NCI-H748 (cell line): ENCODE measurements around the gene BEST2.

ENCODE experiments used
- DNase-seq: peaks from one replicate; lab custom pipeline; 2025; ENCODE audit not compliant: unreplicated experiment; lab: John Stamatoyannopoulos, UW

Gene BEST2

DNA sequence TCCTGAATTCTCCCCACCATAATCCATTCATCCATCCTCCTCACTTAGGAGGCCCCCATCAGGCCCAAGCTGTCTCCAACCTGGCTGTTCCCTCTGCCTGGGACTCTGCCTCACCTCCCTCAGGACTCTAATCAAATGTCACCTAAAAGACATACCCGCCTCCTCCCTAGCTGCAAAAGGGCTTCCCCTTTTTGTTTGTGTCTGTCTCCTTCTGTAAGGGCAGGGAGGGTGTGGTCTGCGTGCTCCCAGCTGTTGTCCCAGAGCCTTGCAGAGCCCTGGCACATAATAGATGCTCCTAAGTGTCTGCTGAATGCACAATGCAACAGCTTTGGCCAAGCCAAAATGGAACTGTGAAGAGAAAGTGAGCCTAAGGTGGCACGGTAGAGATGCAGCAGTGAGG lies 21.5 kb upstream of the BEST2 start:
- no peak for DNase-seq

DNA sequence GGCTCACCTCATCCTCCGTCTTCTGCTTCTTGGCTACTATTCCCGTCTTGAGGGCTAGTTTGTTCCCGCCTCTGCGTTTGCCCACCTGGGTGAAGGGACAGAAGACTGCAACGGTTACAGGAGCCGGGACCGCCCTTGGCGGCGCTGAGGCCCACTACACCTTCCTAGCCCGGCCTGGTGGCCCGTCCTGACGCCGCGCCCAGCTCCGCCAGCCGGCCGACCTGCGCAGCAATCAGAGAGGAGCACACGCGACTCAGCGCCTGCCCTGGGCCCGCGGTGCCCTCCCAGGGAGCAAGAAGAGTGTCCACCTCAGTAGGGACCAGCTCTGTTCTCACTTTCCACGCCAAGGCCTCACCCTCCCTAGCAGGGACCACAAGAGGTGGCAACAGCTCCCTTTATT lies 20.3 kb upstream of the BEST2 start:
- DNase-seq: no peak

DNA sequence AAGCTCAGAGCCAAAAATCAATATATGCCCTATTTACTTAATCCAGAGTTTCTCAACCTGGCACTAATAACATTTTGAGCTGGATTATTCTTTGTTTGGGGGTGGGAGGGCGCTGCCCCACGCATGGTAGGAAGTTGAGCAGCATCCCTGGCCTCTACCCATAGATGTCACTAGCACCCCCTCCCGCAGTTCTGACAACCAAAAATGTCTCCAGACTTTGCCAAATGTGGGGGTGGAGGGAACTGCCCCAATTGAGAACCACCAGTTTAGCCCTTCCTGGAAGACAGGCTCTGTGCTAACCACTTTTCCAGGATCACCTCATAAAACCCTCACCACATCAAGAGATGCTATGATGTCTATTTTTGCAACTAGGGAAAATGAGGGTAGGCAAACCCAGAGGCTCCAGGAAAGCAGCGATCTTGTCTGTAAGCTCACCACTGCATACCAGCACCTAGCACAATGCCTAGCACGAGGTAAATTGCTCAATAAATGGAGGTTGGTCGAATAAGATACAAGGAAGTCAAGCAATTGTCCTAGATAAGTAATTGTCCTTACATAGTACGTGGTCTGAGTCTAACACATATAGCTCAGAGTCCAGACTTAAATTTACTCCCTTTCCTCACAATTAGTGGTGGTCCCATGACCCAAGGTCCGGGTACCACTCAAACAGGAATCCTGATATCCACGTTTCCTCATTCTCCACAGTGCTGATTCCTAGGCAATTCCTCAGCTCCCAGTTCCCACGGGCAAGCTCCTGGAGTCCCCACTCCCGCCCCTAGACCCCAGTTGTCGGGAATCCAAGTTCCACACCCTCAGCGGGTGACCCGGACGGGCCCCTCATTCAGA lies 18.0 kb upstream of the BEST2 start:
- DNase-seq: no peak

DNA sequence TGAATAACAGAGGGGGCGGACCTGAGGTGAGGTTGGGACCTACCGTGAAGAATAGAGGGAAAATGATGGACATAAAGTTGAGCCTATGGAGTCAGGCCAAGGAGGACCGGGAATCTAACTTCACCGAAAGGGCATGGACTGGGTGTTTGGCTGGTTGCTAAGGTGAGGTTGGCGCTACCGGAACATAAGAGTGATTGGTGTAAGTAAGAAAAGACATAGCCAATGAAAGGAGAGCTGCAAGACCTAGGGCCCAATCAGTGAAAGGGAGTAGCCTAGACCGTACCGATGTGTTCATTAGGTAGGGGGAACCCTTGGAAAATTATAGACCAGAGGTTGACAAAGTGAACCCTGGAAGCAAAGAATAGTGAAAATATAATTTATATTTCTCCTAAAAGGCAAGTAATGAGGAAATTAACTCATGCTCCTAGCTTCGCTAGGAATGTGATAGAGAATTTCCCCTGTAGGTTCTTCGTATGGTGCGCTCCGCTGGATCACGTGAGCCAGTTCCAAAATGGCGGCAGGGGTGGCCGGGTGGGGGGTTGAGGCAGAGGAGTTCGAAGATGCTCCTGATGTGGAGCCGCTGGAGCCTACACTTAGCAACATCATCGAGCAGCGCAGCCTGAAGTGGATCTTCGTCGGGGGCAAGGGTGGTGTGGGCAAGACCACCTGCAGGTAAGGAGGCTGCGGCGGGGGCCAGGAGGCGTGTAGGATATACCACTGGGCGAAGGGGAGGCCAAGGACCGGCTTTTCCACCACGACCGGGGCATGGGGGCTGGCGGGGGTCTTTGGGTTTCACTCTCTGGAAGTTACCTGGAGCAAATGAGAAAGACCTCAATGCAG lies 14.4 kb upstream of the BEST2 start, which contains the start of gene GET3:
GET3 (plus strand) TSS at position 503 of the 840 bp plus-strand sequence; CDS start at position 512, 9 bp downstream.
- peak; percentile 99 for DNase-seq

DNA sequence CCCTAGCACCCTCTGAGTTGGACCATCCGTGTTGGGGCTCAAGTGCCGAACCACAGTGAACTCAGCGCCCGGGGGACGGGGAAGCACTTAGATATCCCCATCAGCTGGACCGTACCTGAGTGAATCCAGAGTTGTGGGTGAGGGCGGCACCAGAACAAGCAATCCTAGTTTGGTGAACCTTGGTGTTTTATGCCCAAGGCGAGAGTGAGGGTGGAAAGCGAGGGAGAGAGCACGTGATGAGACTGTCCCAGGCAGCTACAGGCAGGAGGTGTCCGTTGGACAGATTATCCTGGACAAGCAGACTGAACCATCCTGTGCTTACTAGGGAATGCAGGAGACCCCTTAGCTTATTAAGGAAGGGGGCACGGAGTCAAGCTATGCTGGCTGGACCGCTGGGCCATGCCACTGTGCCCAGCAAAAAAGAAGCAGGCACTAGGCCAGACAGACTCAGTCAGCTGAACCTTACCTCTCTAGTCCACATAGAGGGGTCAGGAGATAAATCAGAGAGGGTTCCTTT lies 13.7 kb upstream of the BEST2 start:
- no peak for DNase-seq

DNA sequence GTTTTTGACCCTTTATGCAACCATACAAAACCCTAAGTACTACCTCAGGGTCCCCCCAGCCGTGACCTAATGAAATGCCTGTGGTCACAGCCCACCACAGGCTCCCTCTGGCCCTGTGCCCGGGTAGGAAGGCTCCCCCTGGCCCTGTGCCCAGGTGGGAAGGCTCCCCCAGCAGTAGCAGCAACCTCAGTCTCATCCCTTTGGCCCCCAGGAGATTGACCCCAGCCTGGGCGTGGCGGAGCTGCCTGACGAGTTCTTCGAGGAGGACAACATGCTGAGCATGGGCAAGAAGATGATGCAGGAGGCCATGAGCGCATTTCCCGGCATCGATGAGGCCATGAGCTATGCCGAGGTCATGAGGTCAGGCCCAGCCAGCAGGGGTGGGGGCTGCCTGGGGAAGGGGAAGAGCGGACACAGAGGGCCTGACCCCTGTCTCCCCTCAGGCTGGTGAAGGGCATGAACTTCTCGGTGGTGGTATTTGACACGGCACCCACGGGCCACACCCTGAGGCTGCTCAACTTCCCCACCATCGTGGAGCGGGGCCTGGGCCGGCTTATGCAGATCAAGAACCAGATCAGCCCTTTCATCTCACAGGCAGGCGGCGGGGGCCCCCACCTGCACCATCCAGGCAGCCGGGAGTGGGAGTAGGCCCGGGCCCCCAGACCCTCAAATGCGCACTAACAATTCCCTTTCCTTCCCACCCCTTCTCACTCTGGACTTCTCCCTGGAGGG lies 6.3 kb upstream of the BEST2 start:
- DNase-seq: no peak

DNA sequence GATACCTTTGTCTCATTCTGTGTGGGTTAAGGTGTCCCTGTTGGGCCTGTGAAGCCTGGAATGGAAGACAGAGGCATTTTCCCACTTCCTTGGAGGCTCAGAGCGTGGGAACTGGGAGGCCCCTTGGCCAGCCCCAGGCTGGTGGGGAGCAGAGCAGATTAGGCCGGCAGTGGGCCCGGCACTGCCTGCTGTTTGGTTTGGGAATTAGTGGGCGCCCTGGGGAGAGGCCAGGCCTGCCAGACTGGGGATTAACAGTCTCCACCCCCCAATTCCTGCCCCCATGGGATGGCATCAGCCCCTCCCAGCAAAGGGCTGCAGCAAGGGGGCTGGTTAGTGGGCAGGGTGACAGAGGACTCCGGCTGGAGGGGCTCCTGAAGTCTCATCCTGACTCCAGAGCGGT lies 3.1 kb upstream of the BEST2 start:
- no peak for DNase-seq

DNA sequence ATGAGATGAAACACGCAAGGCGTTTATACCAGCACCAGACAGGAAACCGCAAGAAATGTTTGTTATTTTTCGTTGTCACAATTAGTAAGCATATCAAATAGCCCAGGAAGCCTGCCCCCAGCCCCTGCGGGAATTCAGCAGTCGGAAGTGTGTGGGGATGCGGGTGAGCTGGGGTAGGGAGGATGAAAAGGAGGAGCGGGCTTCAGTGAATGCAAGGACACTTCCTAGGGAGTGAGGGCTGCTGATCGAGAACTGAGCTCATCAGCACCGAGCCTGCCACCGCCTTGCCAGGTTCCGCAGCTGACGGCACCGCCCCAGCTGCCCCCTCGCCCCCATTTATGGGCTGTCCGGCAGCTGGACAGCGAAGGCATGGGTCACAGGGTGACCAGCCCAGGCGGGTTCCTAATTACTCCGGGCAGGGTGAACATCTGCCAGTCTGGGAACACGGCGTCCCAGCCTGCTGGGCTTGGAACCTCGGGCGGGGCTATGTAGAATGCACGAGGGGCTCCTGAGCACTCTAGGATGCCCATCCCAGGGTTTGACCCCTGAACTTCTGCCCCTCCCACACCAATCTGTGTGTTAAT lies 1.6 kb upstream of the BEST2 start:
- DNase-seq: peak; percentile 54

DNA sequence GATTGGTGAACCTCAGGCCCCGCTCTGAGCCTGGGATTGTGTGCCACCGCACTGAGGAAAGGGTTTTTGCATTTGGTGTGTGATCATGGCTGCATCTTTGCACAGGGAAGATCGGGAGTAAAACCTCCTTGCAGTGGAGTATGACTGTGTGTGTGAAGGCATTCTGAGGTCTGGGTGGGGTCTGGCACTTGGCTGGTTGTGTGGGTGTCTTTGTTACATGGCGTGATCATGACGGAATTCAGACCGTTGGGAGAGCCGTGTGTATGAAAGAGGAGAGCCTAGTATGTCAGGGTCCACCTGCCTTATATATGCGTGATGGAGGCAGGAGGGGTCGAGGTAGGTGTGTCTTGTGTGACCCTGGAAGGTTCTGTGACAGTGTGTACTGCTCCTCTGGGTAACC lies 740 bp upstream of the BEST2 start:
- no peak for DNase-seq

DNA sequence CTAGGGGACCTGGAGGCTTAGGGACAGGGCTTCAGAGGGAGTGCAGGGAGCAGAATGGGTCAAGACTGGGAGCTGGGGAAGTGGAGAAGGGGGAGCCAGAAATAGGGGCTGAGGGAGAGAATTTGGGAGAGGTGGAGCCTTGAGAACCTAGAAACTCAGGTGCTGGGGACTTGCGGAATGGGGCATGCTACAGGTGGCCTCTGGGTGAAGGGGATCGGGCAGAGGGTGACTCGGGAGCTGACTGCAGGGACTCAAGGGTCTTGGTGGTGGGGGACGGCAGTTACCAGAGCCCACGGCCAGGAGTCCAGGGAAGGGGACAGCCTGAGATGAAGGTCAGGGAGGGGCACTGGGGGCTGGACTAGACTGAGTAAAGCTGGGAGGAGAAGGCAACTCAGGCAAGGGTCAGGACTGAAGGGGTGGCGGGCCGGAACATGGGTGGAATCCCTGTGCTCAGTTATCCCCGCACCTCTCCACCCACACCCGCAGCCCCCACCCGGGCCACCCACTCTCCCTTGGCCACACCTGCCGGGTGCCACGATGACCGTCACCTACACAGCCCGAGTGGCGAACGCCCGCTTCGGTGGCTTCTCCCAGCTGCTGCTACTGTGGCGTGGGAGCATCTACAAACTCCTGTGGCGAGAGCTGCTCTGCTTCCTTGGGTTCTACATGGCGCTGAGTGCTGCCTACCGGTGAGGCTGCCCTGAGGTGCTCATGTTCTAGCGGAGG lies 628 bp downstream of the BEST2 start:
- no peak for DNase-seq

DNA sequence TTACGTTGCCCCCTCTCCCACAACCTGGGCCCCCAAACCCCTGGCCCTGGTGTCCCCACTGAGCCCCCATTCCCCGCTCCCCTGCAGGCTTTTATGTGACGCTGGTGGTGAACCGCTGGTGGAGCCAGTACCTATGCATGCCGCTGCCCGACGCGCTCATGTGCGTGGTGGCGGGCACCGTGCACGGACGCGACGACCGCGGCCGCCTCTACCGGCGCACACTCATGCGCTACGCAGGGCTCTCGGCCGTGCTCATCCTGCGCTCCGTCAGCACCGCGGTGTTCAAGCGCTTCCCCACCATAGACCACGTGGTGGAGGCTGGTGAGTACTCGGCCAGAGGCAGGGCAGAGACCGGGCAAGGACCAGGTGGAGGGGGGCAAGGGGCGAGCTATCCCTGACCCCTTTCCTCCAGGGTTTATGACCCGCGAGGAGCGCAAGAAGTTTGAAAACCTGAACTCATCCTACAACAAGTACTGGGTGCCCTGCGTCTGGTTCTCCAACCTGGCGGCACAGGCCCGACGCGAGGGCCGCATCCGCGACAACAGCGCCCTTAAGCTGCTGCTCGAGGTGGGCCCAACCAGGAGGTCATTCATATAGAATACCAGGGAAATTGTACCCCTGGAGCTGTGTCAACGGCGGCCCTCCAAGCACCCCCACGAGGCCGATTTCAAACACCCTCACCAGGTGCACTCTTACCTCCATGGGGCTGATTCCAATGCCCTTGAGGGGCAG lies 3.0 kb downstream of the BEST2 start:
- DNase-seq: no peak

DNA sequence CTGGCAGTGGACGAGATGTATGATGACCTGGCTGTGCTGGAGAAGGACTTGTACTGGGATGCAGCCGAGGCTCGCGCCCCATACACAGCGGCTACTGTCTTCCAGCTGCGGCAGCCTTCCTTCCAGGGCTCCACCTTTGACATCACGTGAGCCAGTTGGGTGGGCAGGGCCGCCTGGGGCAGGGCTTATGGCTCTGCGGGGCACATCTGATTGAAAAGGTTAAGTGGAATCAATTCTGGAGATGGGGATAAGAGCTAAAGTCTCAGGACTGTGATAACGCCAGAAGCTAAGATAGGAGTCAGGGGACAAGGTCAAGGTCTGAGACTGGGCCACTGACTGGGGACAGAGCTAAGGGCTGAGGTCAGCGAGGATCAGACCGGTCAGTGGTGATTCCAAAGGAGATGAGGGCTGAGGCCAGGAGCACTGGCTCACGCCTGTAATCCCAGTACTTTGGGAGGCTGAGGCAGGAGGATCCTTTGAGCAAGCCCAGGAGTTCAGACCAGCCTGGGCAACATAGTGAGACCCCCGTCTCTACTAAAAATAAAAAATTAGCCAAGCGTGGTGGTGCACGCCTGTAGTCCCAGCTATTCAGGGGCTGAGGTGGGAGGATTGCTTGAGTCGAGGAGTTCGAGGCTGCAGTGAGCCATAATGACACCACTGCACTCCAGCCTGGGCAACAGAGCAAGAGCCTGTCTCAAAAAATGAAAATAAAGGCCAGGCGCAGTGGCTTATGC lies 4.7 kb downstream of the BEST2 start:
- DNase-seq: no peak

DNA sequence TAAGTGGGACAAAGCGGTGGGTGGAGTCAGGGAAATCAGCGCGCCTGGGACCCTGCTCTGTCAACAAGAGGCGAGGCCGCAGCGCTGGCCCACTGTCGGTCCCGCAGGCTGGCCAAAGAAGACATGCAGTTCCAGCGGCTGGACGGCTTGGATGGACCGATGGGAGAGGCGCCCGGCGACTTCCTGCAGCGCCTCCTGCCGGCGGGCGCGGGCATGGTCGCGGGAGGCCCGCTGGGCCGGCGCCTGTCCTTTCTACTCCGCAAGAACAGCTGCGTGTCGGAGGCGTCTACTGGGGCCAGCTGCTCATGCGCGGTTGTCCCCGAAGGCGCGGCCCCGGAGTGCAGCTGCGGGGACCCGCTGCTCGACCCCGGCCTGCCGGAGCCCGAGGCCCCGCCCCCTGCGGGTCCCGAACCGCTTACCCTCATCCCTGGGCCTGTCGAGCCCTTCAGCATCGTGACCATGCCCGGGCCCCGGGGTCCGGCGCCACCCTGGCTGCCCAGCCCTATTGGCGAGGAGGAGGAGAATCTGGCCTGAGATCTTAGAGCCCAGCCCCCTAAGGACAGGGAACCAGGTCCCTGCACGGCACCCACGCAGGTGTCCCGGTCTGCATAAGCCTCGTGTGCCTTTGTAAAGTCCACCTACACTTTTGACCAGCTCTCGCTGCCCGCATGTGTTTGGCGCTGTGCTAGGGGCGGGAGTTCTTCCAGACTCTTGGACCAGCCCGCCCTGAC lies 6.1 kb downstream of the BEST2 start:
- peak; percentile 74 for DNase-seq

DNA sequence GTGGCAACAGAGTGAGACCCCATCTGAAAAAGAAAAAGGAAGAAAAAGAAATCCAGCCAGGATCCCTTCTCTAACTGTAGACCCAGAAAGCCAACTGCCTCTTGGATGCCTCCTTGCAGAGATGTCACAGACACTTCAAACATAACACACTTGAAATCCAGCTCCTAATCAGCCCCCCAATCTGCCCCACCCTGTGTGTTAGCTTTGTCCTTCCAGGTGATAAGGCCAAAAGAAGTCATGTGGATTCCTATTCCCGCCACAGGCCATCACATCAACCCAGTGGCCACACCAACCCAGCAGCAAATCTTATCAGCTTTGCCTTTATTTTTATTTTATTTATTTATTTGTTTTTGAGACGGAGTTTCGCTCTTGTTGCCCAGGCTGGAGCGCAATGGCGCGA lies 8.1 kb downstream of the BEST2 start:
- DNase-seq: no peak

DNA sequence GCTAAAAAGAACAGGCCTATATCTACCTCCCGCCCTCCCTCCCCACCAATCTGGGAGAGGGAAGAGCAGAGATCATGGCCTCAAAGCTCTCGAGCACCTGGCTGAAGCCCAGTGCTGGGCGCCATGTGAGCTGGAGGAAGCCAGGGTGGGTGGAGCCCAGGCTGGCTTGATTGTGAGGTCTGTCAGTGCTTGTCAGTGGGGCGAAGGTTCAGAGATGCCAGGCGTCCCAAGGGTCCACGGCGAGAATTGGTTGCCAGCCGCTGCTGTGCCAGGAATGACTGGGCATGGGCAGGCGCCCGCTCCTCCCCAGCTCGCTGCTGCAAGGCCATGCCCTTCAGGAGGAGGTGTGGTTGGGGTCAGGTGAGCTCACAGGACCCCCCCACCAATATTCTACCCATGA lies 11.5 kb downstream of the BEST2 start:
- no peak for DNase-seq

DNA sequence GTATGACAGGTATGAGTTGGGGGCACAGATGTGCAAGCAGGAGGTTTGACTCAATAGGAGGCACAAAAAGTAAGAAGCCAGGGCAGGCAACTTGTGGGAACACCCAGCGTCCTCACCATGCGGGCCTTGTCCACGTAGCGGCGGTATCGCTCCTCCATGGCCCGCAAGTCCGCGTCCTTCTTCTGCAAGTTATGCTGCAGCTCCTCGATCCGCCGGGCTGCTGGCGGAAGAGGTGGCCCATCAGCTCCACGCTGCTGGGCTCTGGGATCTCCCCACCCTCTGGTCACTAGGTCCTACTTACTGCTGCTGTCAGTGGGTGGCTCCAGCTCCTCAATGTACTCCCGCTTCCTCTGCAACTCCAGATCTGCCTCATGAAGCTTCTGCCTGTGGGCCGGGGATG lies 13.1 kb downstream of the BEST2 start:
- no peak for DNase-seq

DNA sequence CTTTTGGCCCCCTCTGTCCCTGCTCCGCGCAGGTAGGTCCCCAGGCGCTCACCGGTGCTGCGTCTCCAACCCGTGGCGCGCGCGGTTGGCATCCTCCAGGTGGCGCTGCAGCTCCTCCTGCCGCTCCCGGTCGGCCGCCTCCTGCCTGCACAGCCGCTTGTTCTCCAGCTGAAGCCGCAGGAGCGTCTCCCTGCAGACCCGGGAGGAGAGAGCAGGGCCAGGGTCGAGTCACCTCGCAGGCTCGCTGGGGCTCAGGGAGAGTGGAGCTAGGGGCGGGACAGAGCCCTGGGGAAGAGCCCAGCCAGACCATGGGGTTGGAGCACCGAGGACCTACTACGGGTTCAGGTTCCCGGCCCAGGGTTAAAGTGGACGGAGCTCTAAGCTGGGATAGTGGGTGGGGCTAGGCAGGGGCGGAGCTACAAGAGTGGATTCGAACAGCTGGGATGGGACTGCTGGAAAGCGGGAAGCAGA lies 14.5 kb downstream of the BEST2 start:
- DNase-seq: peak; percentile 66

DNA sequence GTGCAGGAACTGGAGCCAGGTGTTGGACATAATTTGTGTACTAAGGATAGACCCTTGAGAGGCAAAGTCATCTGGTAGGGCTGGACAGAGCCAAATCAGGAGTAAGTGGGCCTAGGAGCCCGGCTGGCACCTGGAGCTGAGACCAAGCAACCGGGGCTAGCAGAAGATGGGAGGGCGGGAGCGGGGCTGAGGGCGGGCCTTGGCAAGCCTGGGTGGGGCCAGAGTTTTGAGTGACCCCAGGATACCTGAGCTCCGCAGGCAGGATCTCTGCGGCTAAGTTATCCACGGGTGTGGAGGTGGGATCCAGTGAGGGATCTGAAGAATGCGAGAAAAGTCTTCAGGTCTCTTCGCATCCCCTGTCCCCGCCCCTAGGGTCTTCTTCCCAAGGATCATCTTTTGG lies 15.6 kb downstream of the BEST2 start:
- DNase-seq: no peak
